Body of pancreas (tissue), 4 donors: ENCODE results near the gene QRFPR. TPM values are rescaled to one million over a fixed set of nuclear protein-coding genes. Genes with fewer than 3 reads are reported as not detected.

Experiments used
- ATAC-seq: fragments of 150-250 bp; one replicate; pipeline ENCODE4 v1.9.1; 2016
- DNase-seq, 4 donors: peaks; one replicate each; pipeline ENCODE4 v3.0.0-alpha.2; 2019
- H3K27ac ChIP-seq, 4 donors: fragments of 200-600 bp; sonication (generic); 1 replicate in 3 of 4; 2 replicates in 1 of 4; pipeline versions ENCODE4 v1.5.1 to v1.6.1; 2016 to 2019; ENCODE audit warnings: mild to moderate bottlenecking in 1 of 4, mixed read lengths in 1 of 4, moderate library complexity in 1 of 4
- H3K27me3 ChIP-seq, 2 donors: fragments of 200-600 bp; sonication (generic); one replicate each; pipeline ENCODE4 v1.6.0; 2016; ENCODE audit warnings: mild to moderate bottlenecking in 1 of 2
- H3K36me3 ChIP-seq, 2 donors: fragments of 200-600 bp; sonication (generic); replicated peaks in 1 of 2; 2 replicates each; pipeline ENCODE4 v1.5.1; 2016; ENCODE audit warnings: low read depth in 2 of 2; ENCODE audit not compliant: insufficient read depth in 1 of 2
- H3K4me1 ChIP-seq: fragments of 200-600 bp; sonication (generic); one replicate; pipeline ENCODE4 v1.6.0; 2016
- H3K4me3 ChIP-seq, 2 donors: fragments of 200-600 bp; sonication (generic); 1 replicate in 1 of 2; 2 replicates in 1 of 2; pipeline ENCODE4 v1.5.1; 2016 to 2019
- H3K9me3 ChIP-seq, 3 donors: fragments of 200-600 bp; sonication (generic); 1 replicate in 2 of 3; 2 replicates in 1 of 3; pipeline ENCODE4 v1.5.1; 2016
- POLR2A ChIP-seq, 3 donors: fragments of 450-650 bp; IDR thresholded peaks; one replicate each; pipeline ENCODE4 v1.6.1; 2016; ENCODE audit warnings: antibody characterized with exemption in 3 of 3, mild to moderate bottlenecking in 2 of 3
- WGBS, 2 donors: methylation state at CpG; one replicate each; pipeline ENCODE4 v1.1.5; 2017; 5-methylcytosine and 5-hydroxymethylcytosine counted together
- intact Hi-C: fragments of 100-400 bp; cut with DNase I; formaldehyde crosslinking; loops from one replicate; pipeline ENCODE4 v1.15.1; 2023
- total RNA-seq, 2 donors: library from RNA; depleted of rRNA; stranded (reverse); fragments of >200 nt; gene quantifications; one replicate each; pipeline ENCODE4 v1.1.0, GENCODE V29; 2016
- TF ChIP-seq, protein P1 (sequence below), 7 experiments: fragments of 450-650 bp in 4 of 7; fragments of 200-600 bp in 3 of 7; sonication (generic) in 3 of 7; IDR thresholded peaks; one replicate each; pipeline ENCODE4 v1.5.1; 2016 to 2019; ENCODE audit warnings: antibody characterized with exemption in 7 of 7

The QRFPR gene
- total RNA-seq, 2 donors from 2014 or later, result not detected

GRCh38 chr4:121344098-121344497, 36.7 kb downstream of the QRFPR start:
- intact Hi-C loops, result no loop called here
- WGBS, 2 donors, result 3 to 23% methylated on average over 1 of the region's 1 CpG

GRCh38 chr4:121340247-121340646, 40.6 kb downstream of the QRFPR start:
- Histone ChIP-seq H3K4me3 (no peak overlapping the region), H3K27me3 (no peaks in the 10 kb centered on the region), H3K9me3 (no peaks in the 10 kb centered on the region), H3K27ac (no peak overlapping the region), H3K4me1 (no peaks in the 10 kb centered on the region), H3K36me3 (no peaks in the 10 kb centered on the region)
- WGBS, 2 donors, result 84 to 97% methylated on average over 2 of the region's 2 CpGs
- DNase-seq, result no peak
- intact Hi-C loops, result no loop called here
- no peak for TF ChIP-seq POLR2A (IDR thresholded peaks at IDR 0.05)
- TF ChIP-seq, protein P1, sequence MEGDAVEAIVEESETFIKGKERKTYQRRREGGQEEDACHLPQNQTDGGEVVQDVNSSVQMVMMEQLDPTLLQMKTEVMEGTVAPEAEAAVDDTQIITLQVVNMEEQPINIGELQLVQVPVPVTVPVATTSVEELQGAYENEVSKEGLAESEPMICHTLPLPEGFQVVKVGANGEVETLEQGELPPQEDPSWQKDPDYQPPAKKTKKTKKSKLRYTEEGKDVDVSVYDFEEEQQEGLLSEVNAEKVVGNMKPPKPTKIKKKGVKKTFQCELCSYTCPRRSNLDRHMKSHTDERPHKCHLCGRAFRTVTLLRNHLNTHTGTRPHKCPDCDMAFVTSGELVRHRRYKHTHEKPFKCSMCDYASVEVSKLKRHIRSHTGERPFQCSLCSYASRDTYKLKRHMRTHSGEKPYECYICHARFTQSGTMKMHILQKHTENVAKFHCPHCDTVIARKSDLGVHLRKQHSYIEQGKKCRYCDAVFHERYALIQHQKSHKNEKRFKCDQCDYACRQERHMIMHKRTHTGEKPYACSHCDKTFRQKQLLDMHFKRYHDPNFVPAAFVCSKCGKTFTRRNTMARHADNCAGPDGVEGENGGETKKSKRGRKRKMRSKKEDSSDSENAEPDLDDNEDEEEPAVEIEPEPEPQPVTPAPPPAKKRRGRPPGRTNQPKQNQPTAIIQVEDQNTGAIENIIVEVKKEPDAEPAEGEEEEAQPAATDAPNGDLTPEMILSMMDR (IDR thresholded peaks at IDR 0.05), result no peak
- no peak for ATAC-seq

More at GRCh38 chr4:121344098-121344497, 36.7 kb downstream of the QRFPR start:
- DNase-seq, result peak in 1 of 4 donors; percentile 5
- Histone ChIP-seq H3K9me3 (no peaks in the 10 kb centered on the region), H3K4me1 (no peaks in the 10 kb centered on the region), H3K4me3 (no peak overlapping the region), H3K27ac (no peak overlapping the region), H3K27me3 (no peaks in the 10 kb centered on the region), H3K36me3 (no peaks in the 10 kb centered on the region)
- no peak for TF ChIP-seq POLR2A (IDR thresholded peaks at IDR 0.05)
- TF ChIP-seq, protein P1 (IDR thresholded peaks at IDR 0.05), result no peak
- peak; percentile 65 for ATAC-seq

GRCh38 chr4:121339824-121340223, 41.0 kb downstream of the QRFPR start:
- H3K27me3 ChIP-seq, result no peaks in the 10 kb centered on the region
- WGBS, 2 donors, result 14 to 27% methylated on average over 2 of the region's 2 CpGs
- no peak for TF ChIP-seq POLR2A (IDR thresholded peaks at IDR 0.05)
- TF ChIP-seq, protein P1 (IDR thresholded peaks at IDR 0.05), result no peak
- H3K4me1 ChIP-seq, result no peaks in the 10 kb centered on the region
- intact Hi-C loops, result no loop called here
- H3K36me3 ChIP-seq, result no peaks in the 10 kb centered on the region
- DNase-seq (no peak), ATAC-seq (no peak)
- no peak overlapping the region for H3K27ac ChIP-seq
- no peak overlapping the region for H3K4me3 ChIP-seq
- H3K9me3 ChIP-seq, result no peaks in the 10 kb centered on the region

DNA sequence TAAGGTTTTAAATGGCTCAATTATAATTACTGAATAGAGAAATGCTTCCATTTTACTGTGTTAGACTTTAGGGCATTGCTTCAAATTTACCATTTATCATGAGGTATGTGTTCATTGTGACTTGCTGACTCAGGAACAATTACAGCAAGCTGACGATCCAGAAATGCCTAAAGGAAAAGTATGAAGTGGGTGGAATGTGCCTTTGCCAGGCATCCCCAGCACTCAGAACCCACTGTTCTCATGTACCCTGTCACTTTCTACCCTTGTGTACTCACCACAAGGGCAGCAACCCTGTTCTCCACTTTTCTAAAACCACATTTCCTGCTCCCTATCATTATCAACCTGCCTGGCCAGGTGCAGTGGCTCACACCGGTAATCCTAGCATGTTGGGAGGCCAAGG, 41.5 kb downstream of the QRFPR start:
- peak in 1 of 4 donors; percentile 32 for DNase-seq
- intact Hi-C loops, result no loop called here
- no peak for TF ChIP-seq POLR2A (IDR thresholded peaks at IDR 0.05)
- TF ChIP-seq, protein P1 (IDR thresholded peaks at IDR 0.05), result no peak
- ATAC-seq, result no peak
- no peaks in the 10 kb centered on the region for H3K4me1 ChIP-seq
- no peak overlapping the region for H3K4me3 ChIP-seq
- H3K27me3 ChIP-seq, result no peaks in the 10 kb centered on the region
- H3K9me3 ChIP-seq, result no peaks in the 10 kb centered on the region
- H3K36me3 ChIP-seq, result no peaks in the 10 kb centered on the region
- WGBS, 2 donors, result 26 to 31% methylated on average over 2 of the region's 2 CpGs
- H3K27ac ChIP-seq, result no peak overlapping the region

- Histone ChIP-seq H3K4me3 (no peak overlapping the region), H3K4me1 (no peaks in the 10 kb centered on the region), H3K27ac (no peak overlapping the region), H3K36me3 (no peaks in the 10 kb centered on the region), H3K27me3 (no peaks in the 10 kb centered on the region), H3K9me3 (no peaks in the 10 kb centered on the region)
- intact Hi-C loops, result no loop called here
- 86 to 91% methylated on average over 7 of the region's 7 CpGs for WGBS, 2 donors
- DNase-seq (no peak), ATAC-seq (no peak)
- TF ChIP-seq POLR2A (IDR thresholded peaks at IDR 0.05), result no peak
- TF ChIP-seq, protein P1 (IDR thresholded peaks at IDR 0.05), result no peak
Observed at GRCh38 chr4:121338518-121338917, 42.3 kb downstream of the QRFPR start.
